Prostate gland (tissue), 2 donors: ENCODE measurements around the gene PPP4R1.

Source experiments
- CTCF ChIP-seq, 4 experiments: fragments of 200-600 bp in 2 of 4; fragments of 450-650 bp in 2 of 4; sonication (generic) in 2 of 4; IDR thresholded peaks; 1 replicate in 3 of 4; 2 replicates in 1 of 4; pipeline ENCODE4 v1.5.1; 2016 to 2019; ENCODE audit warnings: antibody characterized with exemption in 4 of 4, mild to moderate bottlenecking in 2 of 4, moderate library complexity in 2 of 4
- POLR2A ChIP-seq: fragments of 450-650 bp; IDR thresholded peaks from one replicate; pipeline ENCODE4 v1.6.1; 2016; ENCODE audit warnings: antibody characterized with exemption, mild to moderate bottlenecking

DNA sequence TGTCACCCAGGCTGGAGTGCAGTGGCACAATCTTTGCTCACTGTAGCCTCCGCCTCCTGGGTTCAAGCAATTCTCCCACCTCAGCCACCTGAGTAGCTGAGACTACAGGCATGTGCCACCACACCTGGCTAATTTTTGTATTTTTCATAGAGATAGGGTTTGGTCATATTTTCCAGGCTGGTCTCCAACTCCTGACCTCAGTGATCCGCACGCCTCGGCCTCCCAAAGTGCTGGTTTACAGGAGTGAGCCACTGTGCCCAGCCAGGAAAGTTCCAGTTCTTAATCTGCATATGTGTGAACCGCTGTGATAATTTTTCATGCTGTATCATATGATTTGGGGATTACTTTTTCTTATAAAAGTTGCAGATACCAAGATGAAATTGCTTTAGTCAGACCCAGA is 14.6 kb upstream of the PPP4R1 start:
- TF ChIP-seq CTCF (IDR thresholded peaks at IDR 0.05): no peak
- TF ChIP-seq POLR2A: no peak
